ENCODE results near the gene SYCP2. TPM values are rescaled to one million over a fixed set of nuclear protein-coding genes. Genes with fewer than 3 reads are reported as not detected.
A peak's percentile ranks its signal among the peaks of the same experiment; 100 is the strongest.
"Not testable (repeated sequence)": the region's sequence is repeated elsewhere in the genome, so short reads cannot be mapped to it uniquely, and the experiment has no call there.

Gene SYCP2
- total RNA-seq: 0.64 and 1.1 TPM in 2 replicates

GRCh38 chr20:59933296-59933848 lies at the start of gene SYCP2:
Gene SYCP2, minus strand, starts transcription at chr20:59933637. Its CDS starts 11,224 bp downstream, at chr20:59922413.
- DNase-seq (ENCODE audit: low read depth in 2 of 2): peak in 1 of 2 donors; percentile 24

DNA sequence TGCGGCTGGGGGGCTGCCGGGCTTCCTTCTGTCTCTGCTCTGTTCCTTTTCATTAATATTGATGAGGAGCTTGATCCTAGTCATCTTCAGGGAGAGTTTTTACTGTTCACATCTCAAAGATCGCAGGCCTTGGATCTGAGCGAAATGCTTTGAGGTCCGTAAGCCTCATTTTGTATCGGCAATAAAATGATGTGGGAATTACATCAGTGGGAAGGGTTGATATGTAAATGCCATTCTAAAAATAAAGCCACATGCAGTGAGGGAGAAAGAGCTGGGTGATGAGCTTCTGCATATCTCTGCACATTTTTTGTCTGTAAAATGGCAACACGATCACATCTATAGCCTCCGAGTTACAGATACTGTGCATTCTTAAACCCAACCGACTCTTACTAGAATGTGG lies 49.6 kb upstream of the SYCP2 start:
- DNase-seq (ENCODE audit: low read depth in 2 of 2): no peak

DNA sequence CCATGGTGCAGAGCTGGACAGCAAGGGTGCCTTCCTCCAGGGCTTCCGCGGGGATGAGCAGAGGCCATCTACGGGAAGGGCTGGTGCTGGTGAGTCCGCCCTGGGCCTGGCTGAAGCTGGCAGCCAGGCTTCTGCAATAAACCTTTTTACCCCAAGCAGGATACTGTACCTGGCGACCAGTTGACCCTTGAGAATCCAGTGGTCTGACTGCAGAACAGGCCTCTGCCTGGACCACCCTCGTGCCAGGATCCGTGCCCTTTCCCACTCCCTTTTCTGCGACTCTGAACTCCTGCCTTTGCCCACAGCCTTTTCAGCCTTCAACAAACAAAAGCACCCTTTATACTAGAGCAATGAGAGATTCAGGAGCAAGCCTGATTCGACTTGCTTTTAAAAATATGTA lies 43.6 kb upstream of the SYCP2 start:
- DNase-seq (ENCODE audit: low read depth in 2 of 2): no peak

DNA sequence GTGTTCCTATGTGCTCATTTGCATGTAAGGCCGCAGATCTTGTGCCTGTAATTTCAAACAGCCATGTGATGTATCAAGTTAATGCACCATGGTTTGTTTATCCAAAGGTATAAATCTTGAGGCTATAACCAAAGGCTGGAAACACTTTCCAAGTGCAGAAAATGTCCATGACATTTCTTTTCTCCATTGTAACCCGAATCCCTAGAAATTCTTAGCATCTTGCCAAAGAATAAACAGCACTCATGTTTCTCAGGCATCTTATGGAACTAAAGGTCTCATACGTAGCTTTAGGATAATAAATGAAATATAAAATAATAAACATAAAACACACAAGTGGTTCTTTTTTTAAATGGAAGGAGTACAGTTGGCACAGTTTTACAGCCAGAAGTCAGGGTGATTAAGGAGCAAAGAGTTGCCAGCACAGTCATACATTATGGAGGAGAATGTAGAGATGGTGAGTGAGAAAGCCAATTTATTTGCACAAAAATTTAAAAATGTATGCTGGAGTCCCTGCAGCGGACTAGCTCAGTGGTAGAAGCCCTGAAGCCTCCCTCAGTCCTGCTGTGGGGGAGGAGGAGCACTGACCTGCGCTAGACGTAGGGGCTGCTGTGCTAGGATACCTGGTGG lies 42.8 kb upstream of the SYCP2 start:
- DNase-seq (ENCODE audit: low read depth in 2 of 2): no peak

DNA sequence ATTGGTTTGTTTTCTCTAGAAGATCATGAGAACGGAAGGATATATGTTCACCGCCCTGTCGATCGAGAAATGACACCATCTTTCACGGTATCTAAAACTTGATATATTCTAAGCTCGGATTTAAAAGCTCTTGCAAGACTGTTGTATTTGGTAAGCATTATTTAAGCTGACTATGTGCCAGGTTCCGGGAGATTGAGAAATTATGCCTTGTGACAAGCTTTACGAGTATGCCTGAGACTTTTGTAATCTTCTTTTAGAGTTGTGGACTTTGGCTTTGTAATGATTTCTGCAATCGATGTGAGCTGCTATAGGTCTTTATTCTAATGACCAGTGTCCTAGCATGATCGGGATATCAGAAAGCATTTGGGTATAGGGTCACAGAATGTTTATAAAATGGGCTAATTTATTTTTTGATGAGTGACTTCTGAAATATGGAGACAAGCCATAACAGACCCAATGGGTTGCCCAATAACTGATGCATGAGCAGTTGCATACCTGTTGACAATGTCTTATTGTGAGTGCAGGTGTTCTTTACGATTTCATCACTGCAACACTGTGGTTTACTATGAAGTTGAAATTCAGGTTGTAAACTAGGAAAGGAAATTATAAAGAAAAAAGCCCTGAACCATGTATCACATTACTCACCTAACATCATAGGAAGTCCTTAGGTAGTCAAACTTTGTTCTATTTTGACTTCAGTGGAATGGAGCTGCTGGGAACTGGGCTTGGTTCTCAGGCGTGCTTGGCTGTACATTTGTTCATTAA lies 38.8 kb upstream of the SYCP2 start:
- DNase-seq (ENCODE audit: low read depth in 2 of 2): no peak

- DNase-seq (ENCODE audit: low read depth in 2 of 2): no peak
Observed at GRCh38 chr20:59971428-59971827, 38.0 kb upstream of the SYCP2 start.

DNA sequence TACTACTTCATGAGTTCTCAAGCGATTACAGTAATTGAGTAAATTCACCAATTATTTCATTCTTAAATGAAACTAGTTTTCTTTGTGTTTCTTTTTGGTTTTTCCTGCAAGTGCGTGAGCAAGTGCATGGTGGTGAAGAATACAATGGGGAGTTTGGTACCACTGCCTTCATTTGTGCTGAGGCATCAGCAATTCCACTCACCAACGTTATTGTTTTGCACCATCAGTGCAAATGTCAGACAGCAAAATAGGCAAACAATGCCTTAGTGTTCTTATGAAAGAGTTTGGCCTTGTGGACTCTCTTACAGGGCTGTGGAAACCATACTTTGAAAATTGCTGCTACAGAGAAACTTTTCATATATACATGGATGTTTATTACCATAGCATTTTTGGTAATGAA lies 33.0 kb upstream of the SYCP2 start:
- DNase-seq (ENCODE audit: low read depth in 2 of 2): no peak

GRCh38 chr20:59962155-59962554 lies 28.7 kb upstream of the SYCP2 start:
- no peak for DNase-seq (ENCODE audit: low read depth in 2 of 2)

GRCh38 chr20:59961423-59961822 lies 28.0 kb upstream of the SYCP2 start:
- no peak for DNase-seq (ENCODE audit: low read depth in 2 of 2)

DNA sequence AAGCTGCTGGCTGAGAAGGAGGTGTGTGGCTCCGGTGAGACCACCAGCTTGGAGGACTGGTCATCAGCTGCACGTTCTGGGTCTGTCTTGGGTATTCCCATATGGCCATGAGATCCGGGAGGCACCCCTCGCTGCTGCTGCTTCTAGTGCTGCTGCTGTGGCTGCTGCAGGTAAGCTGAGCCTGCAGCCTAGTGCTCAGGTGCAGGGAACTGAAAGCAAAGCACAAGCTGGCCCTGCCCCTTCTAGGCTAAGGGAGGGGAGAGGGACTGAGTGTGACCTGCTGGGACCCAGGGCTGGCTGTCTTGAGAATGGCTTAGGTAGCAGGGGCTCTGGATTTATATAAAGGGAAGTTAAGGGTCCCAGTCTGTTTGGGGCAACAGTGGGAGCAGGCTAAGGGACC lies 25.2 kb upstream of the SYCP2 start:
- DNase-seq (ENCODE audit: low read depth in 2 of 2): no peak

GRCh38 chr20:59958123-59958522 lies 24.7 kb upstream of the SYCP2 start, which contains the start of gene CDH26:
Gene CDH26, plus strand, starts transcription at chr20:59958423. Its CDS starts 304 bp downstream, at chr20:59958727.
- DNase-seq (ENCODE audit: low read depth in 2 of 2): no peak

GRCh38 chr20:59957568-59957967 lies 24.1 kb upstream of the SYCP2 start:
- not testable (repeated sequence) for DNase-seq (ENCODE audit: low read depth in 2 of 2)

GRCh38 chr20:59955131-59955796 lies 21.8 kb upstream of the SYCP2 start:
- DNase-seq (ENCODE audit: low read depth in 2 of 2): peak in 1 of 2 donors; percentile 23

GRCh38 chr20:59954718-59955117 lies 21.3 kb upstream of the SYCP2 start:
- DNase-seq (ENCODE audit: low read depth in 2 of 2): no peak

GRCh38 chr20:59949911-59950310 lies 16.5 kb upstream of the SYCP2 start:
- no peak for DNase-seq (ENCODE audit: low read depth in 2 of 2)

GRCh38 chr20:59948828-59949720 lies 15.6 kb upstream of the SYCP2 start:
- DNase-seq (ENCODE audit: low read depth in 2 of 2): peak; percentile 43 to 63

DNA sequence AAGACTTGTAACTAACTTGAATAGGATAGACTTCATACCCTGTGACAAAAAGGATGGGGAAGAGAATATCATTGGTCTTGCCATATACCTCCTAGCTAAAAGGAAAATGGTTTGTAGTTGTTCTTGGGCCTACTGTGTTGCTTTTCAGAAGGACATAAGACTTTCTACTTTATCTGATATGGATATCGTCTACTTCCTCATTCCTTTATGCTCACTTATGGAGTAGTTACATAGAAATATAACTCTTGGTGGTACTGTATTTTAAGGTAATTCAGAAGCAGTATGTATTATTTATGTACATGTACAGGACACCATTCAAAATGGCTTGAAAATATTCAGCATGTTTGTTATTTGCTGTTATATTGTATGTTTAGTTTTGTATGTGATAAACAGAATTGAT lies 14.8 kb upstream of the SYCP2 start:
- DNase-seq (ENCODE audit: low read depth in 2 of 2): no peak

DNA sequence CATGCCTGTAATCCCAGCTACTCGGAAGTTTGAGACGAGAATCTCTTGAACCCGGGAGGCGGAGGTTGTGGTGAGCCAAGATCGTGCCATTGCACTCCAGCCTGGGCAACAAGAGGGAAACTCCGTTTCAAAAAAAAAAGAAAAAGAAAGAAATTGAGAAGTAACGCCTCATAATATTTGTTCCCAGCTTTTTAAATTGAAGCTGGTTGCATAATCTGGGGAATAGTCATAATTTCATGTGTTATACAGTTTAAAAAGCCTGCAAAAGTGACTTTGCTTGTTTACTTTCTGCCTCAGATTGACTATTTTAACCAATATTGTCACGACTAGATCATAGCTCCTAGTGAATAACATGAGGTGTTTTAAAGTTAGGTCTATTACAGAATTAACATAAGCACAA lies 13.9 kb upstream of the SYCP2 start:
- no peak for DNase-seq (ENCODE audit: low read depth in 2 of 2)

DNA sequence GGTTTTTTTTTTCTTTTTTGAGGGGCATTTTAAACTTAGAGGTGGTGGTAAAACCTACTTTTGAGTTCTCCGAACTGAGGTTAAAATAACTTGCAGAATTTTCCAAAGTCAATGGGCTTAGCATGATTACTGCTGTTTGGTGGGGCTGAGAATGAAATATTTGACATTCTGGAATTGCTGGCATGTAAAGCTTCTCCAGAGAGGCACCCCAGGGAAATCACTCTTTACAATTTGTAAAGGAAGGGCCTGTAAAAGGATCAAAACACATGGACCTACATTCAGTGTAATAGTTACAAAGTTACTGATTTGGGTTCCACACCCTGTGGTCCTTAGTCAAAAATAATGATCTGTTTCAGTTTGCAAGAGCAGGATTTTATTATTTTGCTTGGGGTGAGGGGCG lies 12.3 kb upstream of the SYCP2 start:
- DNase-seq (ENCODE audit: low read depth in 2 of 2): no peak

GRCh38 chr20:59945175-59945574 lies 11.7 kb upstream of the SYCP2 start:
- DNase-seq (ENCODE audit: low read depth in 2 of 2): no peak

GRCh38 chr20:59944726-59945125 lies 11.3 kb upstream of the SYCP2 start:
- no peak for DNase-seq (ENCODE audit: low read depth in 2 of 2)

All from dermis microvascular lymphatic vessel endothelial cell (primary cell).